HG03135 (cell line): ENCODE data around the gene CPVL.

Experiments used
- ATAC-seq: cut with Tn5 transposase; IDR thresholded peaks from one replicate; pipeline ENCODE4 v1.9.1; 2021; ENCODE audit warnings: mild to moderate bottlenecking, moderate library complexity; ENCODE audit not compliant: unreplicated experiment

Gene CPVL

DNA sequence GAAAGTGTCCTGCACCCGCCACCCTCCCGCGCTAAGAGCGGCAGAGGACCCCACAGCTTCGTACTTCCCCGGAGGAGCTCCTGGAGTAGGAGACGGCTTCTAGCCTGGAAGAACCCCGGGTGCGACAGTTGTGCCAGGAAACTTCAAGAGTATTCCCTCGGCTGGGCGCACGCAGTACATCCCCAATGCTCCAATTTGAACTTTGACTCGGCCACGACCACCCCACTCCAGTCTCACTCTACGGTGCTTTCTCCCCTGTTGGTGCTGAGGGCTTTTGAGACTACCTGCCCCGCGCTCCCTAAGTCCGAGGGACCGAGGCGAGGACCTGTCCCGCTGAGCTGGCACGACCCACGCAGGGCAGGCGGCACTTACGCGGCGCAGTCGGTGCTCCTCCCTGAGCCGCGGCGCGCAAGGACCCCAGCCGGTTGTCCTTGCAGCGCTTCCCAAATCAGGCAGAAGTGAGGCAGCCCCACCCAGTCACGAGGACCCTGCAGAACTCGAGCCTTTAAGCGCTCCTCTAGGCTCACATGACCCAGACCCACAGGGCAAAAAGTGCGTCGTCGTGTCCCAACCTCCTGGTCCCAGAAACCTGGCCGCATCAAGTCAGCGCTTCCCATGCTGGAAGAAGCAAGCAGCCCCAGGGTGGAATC is at the start of gene CPVL:
CPVL (minus strand) TSS at position 481 of the 650 bp plus-strand sequence. CDS start 25,476 bp downstream, outside the sequence.
- no peak for ATAC-seq

DNA sequence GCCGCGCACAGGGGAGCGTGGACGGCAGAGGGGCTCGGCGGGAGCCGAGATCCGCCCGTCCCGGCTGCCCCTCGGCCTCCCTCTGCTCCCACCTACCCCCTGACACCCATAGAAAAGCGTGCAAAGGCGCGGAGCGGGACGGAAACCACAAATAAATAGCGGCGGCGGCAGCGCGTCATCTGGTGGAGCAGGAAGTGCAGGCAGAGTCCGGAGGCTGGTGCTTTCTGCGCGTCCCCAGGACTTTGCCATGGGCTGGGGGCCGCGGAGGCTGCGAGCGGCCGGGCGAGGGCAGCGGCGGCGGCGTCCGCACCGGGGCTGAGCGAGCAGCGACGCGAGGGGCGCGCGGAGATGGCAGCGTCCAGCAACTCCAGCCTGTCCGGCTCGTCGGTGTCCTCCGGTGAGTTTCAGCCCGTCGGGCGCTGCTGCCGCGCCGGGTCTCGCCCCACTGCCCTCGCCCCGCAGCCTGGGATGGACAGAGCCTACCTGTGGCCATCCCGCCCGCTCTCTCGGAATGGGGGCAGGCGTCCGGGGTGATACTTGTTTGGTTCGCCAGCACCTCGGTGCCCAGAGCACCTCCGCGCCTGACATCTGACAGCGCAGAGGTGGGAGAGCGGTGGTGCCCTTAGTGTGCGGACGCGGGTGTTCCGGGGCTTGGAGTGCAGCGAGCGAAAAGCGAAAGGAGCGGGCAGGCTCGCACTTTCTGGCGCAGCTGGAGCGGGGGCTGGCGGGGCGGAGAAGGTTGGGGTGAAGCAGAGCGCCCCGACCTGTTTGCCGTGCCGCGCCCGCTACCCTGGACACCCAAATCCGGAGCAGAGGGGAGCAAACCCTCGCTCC is 48.5 kb upstream of the CPVL start, which contains the start of gene CHN2:
CHN2 (plus strand) TSS at position 182 of the 834 bp plus-strand sequence.
- no peak for ATAC-seq

DNA sequence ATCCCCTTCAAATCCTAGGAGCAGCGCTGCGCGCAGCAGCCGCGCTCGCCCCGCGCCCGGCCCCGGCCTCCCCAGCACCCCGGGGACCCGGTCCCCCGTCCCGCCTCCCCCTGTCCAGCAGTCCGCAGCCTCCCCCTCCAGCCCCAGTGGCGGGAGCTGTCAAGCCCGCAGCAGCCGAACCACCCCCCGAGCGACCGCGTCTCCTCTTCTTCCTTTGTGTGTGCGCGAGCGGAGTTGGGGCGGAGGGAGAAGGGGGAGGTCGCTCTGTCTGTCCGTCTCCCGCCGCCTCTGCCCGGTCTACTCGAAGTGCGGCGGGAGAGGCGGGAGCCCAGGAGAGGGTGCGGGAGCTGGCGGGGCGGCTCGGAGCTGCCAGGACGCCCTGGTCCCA is 47.9 kb upstream of the CPVL start:
- no peak for ATAC-seq

DNA sequence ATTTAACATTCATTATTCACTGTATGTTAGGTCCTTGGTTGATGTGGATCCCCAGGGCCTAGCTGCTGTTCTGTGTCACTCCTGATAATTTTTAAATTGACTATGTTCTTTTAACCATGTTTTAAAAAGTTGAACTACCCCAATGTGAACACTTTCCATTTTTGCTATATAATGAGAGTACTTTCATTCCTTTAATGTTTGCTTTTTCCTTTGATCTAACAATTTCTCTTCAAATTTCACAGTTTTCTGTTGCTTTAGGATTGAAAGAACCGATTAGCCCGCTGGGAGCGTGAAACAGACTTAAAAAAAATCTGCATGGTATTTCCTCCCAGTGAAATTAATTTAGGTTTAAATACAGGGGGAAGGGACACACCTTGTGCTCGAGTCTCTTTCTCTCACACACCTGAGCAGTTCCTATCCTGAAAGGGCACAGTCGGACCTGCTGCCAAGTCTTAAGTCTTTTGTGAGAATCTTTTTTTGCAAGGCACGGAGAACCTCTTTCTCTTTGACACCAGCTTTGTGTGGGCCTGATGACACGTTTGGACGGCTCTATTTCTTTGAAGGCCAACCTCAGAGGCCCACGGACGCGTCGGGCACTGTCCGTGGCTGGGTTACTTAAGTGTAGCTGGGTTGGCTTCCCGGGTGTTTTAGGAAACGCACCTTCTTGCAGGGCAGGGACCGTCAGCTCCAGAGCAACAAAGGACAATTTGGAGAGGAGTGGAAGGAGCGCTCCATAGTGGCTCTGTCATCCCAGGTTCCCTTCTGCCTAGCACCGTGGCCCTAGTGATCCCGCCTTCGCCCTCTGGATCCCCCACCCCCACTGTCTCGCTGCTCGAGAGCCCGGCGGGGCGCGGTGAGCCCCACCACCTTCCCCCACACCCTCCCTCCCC is 47.2 kb upstream of the CPVL start:
- no peak for ATAC-seq

DNA sequence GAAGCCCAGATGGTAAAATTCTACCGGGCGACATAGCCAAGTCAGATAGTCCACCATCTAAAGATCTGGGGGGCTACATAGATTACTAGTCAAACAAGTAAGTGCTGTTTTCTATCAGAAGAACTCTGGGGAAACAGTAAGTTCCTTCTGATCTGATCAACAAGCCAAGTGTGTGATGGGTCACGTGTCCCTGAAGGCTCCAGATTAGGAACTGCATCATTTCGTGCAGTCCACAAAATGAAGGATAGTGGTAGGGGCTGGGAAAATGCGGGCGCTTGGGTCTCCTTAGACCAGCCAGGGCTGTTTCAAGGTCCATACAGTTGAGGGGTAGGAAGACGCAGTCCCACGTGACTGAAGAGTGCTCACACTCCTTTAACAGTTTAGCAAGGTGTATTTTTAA is 46.5 kb upstream of the CPVL start:
- ATAC-seq: no peak

DNA sequence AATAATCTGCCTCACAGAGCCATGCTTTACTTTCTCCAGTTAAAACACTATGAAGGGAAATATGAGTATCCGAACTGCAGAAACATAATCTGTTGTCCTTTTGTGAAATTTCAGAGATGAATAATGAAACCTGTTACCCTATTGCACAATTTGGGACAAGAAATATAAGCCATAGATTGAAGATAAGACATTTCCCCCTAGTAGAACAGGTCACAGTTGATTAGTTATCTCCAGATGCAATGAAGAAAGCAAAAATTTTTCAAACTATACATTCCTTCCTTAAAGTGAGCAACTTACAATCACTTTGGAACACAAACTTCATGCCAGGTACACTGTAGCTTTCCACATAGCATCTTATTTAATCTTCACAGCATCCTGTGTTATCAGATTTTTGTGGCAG is 46.0 kb upstream of the CPVL start:
- ATAC-seq: no peak

DNA sequence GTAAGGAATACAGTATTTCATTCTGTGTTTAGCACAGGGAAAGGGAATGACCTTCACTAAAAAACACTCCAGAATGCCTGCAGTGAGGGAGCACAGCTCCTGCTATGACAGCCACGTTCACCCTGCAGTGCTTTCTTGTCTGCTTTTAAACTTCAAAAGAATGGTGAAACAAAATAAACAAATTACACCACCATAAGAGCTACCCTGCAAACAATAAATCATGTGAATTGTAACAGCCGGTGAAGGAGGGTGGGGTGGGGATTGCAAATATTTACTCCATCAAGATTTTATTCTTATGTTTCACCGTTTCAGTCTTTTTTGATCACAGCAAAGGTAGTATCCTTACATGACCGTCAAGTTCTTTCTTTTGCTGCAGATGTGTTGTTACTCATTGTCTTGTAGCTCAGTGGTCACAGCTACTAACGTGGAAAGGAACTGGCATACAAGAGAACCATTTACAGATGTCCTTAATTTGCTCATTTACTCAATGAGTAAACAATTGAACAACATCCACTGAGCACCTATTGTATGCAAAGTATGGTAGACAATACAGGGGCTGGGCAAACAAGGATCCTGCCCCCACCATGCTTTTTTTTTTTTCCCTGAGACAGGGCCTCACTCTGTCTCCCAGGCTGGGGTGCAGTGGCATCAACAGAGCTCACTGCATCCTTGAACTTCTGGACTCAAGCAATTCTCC is 44.2 kb upstream of the CPVL start:
- no peak for ATAC-seq

DNA sequence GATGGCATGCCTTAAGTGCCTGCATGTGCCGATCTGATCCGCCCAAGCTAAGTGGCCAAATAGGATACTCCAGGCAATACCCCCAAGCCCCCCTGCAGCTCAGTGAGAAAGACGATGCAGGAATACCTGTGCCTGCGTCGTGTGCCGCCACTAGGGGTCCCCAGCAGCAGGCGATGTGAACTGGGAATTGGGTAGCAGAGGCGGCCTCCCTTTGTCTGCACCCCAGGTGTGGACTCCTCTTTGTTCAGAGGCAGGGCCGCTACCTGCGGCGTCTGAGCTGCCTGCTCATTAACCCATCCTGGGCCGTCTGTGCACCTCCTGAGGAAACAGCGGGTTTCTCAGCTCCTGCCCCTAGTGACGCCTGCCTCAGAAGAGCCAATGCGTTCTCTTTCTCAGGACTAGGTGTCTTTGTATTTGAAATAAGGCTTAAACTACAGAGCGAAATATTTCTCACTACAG is 43.4 kb upstream of the CPVL start:
- no peak for ATAC-seq

DNA sequence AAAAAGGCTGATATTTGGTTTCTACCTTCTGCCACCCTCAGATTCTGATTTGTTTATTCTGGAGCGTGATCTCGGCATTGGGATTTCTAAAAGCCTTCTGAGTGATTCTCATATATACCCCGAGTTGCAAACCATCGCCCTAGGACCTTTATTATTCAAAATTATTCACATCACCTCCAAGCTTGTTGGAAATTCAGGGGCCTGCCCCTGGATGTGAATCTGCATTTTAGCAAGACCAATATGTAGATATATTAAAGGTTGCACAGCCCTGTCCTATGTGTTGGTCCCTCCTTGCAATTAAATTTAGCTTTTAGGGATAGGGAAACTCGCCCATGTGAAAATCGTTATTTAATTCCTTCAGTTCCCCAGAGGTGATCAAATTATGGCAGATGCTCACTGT is 39.3 kb upstream of the CPVL start:
- no peak for ATAC-seq

DNA sequence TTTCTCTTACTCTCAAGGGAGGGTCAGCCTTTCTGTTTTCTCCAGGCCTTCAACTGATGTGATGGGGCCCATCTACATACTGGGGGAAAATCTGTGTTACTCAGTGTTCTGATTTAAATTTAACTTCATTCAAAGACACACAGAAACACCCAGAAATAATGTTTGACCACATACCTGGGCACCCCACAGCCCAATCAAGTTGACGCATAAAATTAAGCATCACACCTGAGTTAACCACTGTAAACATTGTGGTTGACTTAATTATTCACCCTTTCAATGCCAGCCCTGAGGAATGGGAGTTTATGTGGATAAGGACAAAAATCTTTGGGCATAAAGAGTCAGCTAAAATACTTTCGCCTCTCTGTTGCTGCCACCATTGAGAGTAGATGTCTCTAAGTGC is 38.3 kb upstream of the CPVL start:
- ATAC-seq: no peak

DNA sequence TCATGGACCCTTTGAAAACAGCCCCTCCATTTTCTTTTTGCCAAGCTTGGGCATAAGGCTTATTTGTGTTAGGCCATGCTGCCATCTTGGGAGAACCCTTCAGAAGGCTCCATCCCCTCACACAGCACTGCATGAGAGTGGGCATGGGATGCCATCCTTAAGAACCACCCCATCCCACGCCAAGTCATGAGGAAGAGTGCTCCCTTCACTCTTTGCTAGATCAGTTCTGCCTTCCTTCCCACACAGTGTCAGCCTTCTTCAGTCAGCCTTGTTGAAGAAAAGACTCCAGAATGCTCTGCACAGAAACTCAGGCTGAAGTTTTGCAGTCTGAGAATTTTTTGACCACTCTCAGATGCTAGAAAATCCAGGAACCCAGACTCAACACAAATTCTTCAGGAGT is 32.8 kb upstream of the CPVL start:
- no peak for ATAC-seq

DNA sequence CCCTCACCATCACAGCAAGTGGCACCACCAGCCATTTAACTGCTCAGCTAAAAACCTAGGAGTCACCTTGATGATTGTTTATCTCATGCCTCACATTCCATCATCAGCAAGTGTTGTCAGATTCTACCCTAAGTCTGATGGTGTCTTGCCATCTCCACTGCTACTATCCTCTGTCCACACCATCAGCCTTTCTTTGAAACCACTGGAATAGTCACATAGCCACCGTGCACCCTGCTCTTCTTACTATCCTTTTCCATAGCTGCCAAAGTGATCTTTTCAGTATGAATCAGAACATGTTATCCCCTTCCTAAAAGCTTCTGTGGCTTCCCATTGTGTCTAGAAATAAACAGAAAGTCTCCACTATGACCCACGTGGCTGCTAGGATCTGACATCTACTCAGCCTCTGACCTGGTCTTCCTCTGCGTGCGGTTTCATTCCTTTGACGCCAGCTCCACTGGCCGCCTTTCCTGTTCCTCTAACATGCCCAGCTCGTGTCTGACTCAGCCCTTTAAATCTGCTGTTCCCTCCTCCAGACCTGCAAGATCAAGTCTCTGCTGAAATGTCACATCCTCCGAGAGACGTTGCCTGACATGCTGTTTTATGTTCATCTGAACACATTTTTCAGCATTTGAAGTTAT is 31.7 kb upstream of the CPVL start:
- no peak for ATAC-seq

DNA sequence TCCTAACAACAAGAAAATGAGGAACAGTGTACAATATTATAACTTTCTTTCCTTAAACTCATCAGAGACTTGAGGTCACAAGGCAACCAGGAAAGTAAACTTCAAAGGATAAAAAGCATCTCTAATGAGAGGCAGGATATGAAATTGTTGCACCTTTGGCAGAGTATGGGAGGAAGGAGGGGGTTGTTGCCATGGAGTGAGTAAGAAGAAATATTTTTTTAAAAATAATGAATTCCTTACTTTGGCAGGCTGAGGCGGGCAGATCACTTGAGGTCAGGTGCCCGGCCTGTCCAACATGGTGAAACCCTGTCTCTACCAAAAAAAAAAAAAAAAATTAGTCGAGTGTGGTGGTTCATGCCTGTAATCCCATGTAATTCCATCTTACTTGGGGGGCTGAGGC is 27.1 kb upstream of the CPVL start:
- no peak for ATAC-seq

DNA sequence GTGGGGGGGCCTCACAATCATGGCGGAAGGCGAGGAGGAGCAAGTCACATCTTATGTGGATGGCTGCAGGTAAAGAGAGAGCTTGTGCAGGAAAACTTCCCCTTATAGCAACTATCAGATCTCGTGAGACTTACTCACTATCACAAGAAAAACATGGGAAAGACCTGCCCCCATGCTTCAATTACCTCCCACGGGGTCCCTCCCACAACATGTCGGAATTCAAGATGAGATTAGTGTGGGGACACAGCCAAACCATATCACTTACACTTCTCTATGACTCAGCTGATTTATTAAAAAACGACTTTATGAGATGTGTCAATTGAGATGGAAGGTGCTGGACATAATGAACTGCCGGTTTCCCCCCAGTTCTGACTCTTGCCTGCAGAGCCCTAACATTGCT is 24.4 kb upstream of the CPVL start:
- no peak for ATAC-seq

DNA sequence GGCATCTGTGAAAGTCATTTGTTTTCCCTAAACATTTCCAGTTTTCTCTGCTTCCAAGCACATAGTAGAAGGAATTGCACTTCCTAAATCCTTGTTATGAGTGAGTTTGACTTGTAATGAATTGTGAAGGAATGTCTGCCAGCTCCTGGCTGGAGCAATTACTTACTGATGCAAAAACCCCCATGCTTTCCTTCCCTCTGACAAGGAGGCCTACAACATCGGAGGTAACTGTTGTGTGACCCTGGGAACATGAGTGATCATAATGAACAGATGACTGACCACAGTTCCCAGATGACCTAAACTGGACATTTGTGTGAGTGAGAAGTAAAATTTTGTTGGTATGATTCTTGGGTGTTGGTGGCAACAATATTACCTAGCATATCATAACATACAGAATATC is 21.4 kb upstream of the CPVL start:
- no peak for ATAC-seq

DNA sequence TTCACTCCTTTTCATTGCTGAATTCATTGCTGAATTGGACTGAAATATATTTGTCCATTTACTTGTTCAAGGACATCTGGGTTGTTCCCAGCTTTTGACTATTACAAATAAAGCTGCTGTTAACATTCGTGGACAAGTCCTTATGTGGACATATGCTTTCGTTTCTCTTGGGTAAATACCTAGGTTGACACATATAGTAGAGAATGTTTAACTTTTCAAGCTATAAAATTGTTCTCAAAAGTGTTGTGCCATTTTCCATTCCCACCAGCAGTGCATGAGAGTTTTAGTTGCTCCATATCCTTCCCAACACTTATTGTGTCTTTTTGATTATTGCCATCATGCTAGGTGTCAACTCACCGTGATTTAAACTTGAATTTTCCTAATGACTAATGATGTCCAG is 17.5 kb upstream of the CPVL start:
- no peak for ATAC-seq

DNA sequence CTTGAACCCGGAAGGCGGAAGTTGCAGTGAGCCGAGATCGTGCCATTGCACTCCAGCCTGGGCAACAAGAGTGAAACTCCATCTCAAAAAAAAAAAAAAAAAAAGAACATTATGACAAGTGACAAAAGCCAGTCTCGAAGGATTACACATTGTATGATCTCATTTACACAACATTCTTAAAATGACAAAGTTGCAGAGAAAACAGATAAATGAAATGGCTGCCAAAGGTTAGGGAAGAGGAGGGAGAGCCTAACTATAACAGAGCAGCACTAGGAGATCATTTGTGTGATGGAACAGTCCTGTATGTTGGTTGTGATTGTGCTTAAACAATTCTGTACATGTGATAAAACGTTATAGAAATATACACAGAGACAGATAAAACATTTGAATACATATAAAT is 16.2 kb upstream of the CPVL start:
- no peak for ATAC-seq

DNA sequence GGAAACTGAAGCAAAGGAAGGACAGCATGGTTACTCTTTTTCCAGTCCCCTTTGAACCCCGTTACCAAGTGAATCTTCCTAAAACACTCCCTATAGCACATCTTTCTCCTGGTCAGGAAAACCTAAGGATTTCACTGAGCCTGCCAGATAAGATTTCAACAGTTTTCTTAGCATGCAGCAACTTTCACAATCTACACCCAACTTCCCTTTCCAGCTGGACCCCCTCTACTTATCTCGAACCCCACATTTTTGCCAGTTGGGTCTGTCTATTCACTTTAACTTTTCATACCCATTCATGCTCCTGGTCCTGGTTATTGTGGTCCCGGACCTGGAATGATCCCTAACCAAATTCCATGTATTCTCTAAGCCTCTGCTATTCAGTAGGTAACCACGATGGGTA is 14.9 kb upstream of the CPVL start:
- ATAC-seq: no peak

DNA sequence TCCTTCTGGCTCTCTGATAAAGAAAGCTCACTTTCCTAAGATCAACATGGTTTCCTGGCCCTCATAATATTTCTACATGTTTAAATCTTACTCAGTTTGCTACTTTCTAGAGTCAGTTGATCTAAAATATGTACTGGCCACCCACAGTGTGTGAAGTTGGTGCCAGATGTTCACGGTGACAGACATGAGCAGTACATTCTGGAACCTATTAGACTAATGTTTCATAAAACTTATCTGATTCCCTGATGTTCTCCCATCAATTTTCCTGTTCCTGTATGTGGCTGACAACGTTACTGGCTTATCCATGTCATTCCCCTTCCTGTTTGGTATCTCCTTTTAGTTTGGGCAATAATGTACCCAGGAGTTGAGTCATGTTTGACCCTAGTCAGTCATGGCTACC is 13.7 kb upstream of the CPVL start:
- ATAC-seq: no peak

DNA sequence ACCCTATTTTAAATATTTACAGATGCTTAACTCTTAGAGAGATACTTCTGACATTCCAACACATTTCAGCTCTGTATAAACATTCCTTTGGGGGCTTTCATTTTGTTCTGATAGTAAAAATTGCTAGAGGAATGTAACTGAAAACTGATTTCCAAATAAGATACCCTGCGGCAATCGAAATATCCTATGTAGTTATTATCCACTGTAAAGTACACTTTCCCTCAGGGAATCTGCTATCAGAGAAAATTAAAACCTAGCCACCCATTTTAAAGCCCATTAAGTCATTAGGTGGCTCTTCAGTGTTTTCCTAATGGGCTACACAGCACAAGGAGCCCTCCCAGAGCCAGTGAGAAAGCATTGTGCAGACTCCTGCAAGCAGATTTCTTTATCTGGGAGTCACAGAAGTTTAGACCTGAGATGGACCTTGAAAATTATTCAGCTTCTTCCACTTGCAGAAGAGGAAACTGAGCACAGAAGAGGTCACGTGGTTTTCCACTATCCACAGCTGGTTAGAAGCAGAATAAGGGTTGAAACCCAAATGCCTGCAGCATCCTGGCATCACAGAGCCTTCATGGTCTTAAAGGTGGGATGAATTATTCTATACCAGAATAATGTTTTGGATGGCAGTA is 12.6 kb upstream of the CPVL start:
- no peak for ATAC-seq
